CD4-positive, alpha-beta T cell treated with Interleukin-1 beta for 1 hour (primary cell): ENCODE data around the gene WNK2.
"Not testable (repeated sequence)": the region's sequence is repeated elsewhere in the genome, so short reads cannot be mapped to it uniquely, and the experiment has no call there.

Source experiments
- DNase-seq, 2 donors: peaks; one replicate each; pipeline ENCODE4 v3.0.0-alpha.2; 2020 to 2022

The WNK2 gene

DNA sequence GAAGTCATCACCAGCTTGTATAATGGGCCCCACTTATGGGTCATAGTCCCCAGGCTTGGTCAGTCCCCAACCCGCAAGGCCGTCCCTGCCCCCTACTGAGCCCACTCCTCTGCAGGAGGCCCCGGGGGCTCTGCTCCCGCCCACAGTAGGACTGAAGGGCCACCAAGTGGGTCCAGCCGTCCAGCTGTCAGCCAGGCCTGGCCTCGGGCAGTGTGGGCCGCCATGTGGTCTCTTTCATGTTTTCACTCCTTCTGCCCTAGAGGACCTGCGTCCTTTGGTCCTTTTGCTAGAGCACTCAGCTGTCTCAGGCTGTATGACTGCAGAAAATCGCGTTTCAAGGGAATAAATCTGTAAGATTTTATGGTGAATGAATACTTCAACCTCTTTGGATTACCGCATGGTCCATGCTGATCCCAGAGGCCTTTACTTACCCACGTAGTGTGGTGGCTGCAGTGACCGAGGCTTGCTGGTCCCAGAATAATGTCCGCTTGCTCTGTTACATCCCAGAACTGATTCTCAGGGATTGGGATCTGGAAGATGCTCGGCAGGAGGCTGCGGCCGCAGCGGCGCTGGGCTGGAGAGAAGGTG is 161.8 kb downstream of the WNK2 start:
- DNase-seq = no peak

- no peak for DNase-seq
Measured at GRCh38 chr9:93346231-93347112, 162.5 kb downstream of the WNK2 start.

DNA sequence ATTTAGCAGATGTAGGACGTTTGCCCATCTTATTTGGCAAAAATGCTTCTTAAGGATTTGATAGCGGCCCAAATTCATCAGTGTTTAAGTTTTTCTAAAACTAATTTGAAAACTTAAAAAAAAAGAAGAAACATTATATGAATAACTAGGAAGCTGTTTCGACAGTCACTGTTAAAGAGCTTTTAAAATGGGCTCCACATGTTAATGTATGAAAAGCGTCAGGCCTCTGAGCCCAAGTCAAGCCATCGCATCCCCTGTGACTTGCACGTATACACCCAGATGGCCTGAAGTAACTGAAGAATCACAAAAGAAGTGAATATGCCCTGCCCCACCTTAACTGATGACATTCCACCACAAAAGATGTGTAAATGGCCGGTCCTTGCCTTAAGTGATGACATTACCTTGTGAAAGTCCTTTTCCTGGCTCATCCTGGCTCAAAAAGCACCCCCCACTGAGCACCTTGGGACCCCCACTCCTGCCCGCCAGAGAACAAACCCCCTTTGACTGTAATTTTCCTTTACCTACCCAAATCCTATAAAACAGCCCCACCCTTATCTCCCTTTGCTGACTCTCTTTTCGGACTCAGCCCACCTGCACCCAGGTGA is 163.5 kb downstream of the WNK2 start:
- DNase-seq = not testable (repeated sequence)

DNA sequence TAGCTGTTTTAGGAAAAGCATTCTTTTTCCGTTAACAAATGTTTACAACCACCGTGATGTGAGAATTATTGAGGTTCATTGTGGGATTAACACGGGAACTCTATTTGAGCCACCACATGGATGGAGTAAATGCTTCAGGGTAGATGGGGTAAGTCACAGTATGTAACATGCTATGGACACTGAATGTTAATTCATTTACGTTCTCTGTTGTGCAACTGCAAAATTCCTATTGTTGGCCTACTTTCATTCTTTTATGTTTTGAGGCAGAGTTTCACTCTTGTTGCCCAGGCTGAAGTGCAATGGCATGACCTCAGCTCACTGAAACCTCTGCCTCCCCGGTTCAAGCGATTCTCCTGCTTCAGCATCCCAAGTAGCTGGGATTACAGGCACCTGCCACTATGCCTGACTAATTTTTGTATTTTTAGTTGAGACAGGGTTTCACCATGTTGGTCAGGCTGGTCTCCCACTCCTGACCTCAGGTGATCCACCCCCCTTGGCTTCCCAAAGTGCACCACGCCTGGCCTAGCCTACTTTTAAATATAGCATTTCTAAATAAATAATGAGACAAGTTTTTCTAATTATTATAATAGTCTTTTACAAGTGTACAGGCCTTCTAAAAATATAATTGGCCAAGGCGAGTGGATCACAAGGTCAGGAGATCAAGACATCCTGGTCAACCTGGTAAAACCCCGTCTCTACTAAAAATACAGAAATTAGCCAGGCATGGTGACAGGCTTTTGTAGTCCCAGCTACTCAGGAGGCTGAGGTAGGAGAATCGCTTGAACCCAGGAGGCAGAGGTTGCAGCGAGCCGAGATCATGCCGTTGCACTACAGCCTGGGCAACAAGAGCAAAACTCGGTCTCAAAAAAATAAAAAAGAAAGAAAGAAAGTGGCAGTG is 169.7 kb downstream of the WNK2 start:
- not testable (repeated sequence) for DNase-seq

DNA sequence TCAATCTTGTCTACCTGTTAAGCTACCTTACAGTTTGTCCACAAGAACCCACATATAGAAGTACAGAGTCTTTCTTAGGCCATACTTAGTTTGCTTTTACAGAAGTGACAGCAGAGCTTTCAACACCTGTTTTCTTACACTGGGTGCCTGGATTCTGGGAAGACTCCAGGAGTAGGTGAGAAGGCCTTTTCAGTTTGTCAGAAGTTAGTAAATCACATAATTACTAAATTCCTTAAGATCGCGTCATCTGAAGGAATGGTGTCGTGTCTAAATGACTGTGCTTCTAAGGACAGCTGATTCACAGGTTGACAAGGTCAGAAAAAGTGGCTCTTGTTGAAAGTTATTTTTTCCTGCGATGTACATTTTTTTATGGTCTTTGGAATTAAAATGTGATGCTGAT is 170.5 kb downstream of the WNK2 start:
- DNase-seq = no peak

- DNase-seq = no peak
Measured at GRCh38 chr9:93355827-93356226, 171.9 kb downstream of the WNK2 start.

GRCh38 chr9:93357649-93358048 is 173.7 kb downstream of the WNK2 start:
- no peak for DNase-seq

- DNase-seq = not testable (repeated sequence)
Measured at GRCh38 chr9:93359907-93360306, 176.0 kb downstream of the WNK2 start.

- no peak for DNase-seq
Measured at GRCh38 chr9:93361995-93362394, 178.1 kb downstream of the WNK2 start.

DNA sequence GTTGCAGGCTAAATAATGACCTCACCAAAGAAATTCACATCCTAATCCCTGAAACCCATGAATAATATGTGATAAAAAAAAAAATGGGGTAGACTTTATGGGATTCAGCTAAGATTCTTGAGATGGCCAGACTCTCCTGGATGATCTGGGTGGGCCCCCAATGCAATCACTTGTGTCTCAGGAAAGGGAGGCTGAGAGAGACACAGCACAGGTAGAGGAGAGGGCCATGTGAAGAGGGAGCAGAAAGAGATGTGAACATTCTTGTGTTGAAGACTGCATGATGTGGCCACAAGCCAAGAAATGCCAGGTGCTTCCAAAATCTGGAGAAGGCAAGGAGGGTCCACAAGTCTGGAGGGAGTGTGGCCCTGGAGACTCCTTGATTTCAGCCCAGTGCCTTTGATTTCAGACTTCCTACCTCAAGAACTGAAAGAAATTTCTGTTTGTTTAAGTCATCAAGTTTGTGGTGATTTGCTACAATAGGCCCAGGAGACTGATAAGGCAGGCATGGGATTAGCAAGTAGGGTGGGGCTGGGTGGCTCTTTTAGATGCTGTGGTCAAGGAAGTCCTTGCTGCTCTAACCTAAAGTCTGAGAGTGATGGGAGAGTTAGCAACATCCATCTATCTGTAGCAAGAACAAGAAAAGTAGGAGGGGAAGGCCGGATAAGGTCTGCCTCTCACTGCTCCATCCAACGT is 180.9 kb downstream of the WNK2 start:
- DNase-seq = no peak

- no peak for DNase-seq
Measured at GRCh38 chr9:93365427-93366118, 181.6 kb downstream of the WNK2 start.

DNA sequence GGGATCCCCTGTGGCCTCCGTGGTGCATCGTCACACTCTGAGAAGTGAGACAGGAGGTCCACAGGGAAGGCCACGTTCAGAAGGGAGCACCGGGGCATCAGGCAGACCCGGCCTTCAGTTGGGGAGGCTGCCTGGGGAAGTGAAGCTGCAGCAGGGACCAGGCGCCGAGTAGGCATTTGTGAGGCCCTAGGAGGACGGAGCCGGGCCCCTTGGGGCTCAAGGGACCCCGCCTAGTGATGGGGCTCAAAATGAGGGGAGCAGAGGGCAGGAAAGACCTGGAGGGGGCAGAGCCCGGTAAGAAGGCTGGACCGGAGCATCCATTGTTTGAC is 182.1 kb downstream of the WNK2 start:
- DNase-seq = no peak

GRCh38 chr9:93366486-93366885 is 182.5 kb downstream of the WNK2 start:
- not testable (repeated sequence) for DNase-seq

DNA sequence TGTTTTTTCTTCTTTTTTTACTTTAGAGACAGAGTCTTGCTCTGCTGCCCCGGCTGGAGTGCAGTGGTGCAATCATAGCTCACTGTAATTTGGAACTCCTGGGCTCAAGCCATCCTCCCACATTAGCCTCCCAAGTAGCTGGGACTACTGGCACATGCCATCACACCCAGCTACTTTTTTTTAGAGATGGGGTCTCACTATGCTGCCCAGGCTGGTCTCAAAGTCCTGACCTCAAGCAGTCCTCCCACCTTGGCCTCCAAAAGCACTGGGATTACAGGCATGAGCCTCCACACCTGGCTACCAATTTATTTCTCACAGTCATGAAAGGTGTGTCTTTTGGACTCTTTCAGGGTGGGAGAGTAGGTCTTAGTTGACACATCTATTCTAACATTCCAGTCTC is 184.5 kb downstream of the WNK2 start:
- no peak for DNase-seq

DNA sequence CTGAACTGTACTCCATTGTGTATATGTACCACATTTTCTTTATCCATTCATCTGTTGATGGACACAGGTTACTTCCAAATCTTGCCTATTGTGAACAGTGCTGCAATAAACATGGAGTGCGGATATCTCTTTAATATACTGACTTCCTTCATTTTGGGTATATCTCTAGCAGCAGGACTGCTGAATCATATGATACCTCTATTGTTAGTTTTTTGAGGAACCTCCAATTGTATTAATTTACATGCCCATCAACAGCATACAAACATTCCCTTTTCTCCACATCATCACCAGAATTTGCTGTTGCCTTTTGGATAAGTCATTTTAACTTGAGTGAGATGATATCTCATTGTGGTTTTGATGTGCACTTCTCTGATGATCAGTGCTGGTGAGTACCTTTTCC is 185.7 kb downstream of the WNK2 start:
- DNase-seq = no peak
